Measurements from ENCODE around the gene C13orf46.
A peak's percentile ranks its signal among the peaks of the same experiment; 100 is the strongest.

The C13orf46 gene

DNA sequence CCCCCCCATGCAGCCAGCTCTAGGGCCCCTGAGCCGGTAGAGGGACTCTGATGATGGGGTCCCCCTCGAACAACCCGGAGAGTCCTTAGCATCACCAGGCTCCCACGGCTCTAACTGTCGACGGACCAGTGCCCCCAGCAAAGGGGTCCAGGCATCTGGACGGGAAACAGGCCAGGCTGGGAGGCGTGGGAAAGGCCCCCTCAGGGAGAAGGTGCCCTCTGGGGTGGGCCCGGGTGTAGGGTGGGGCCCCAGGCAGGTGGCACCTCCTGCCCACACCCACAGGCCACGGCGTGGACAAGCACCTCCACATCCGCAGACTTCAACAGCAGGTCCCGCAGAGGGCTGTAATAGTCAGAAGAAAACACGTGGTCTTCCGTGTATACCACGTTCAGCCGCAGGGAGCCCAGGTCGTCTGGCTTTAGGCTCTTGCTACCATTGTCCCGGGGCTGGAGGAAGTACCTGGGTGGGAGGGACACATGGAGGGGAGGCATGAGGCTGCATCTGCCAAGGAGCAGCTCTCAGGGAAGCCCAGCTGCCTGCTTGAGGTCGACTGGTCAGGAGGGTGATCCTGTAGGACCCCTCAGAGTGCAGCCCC, 44.7 kb upstream of the C13orf46 start:
- DNase-seq (ENCODE audit: low read depth): no peak
- no peak overlapping the region for H3K4me3 ChIP-seq (ENCODE audit: low read length)
- TF ChIP-seq, protein P1, sequence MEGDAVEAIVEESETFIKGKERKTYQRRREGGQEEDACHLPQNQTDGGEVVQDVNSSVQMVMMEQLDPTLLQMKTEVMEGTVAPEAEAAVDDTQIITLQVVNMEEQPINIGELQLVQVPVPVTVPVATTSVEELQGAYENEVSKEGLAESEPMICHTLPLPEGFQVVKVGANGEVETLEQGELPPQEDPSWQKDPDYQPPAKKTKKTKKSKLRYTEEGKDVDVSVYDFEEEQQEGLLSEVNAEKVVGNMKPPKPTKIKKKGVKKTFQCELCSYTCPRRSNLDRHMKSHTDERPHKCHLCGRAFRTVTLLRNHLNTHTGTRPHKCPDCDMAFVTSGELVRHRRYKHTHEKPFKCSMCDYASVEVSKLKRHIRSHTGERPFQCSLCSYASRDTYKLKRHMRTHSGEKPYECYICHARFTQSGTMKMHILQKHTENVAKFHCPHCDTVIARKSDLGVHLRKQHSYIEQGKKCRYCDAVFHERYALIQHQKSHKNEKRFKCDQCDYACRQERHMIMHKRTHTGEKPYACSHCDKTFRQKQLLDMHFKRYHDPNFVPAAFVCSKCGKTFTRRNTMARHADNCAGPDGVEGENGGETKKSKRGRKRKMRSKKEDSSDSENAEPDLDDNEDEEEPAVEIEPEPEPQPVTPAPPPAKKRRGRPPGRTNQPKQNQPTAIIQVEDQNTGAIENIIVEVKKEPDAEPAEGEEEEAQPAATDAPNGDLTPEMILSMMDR (IDR thresholded peaks at IDR 0.05; ENCODE audit: insufficient read depth, low read depth, low read length, missing control alignments): no peak

DNA sequence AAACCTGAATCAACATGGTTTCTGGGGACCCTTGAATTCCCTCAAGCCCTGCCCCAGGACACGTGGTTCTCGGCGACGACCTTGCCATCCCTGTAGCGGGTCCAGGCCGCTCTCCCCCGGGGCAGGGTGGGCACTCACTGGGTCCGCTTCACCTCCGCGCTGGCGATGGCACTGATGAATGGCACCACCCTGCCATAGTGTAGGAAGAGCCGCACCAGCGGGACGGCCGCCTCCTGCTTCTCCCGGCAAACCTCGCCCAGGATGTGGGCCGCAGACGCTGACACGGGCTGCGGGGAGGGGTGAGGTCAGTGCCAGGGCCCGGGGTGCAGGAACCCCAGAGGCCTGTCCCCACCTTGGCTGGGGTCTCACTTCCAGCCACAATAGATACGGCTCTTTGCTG, 44.1 kb upstream of the C13orf46 start:
- TF ChIP-seq, protein P1 (IDR thresholded peaks at IDR 0.05; ENCODE audit: insufficient read depth, low read depth, low read length, missing control alignments): no peak
- DNase-seq (ENCODE audit: low read depth): no peak

DNA sequence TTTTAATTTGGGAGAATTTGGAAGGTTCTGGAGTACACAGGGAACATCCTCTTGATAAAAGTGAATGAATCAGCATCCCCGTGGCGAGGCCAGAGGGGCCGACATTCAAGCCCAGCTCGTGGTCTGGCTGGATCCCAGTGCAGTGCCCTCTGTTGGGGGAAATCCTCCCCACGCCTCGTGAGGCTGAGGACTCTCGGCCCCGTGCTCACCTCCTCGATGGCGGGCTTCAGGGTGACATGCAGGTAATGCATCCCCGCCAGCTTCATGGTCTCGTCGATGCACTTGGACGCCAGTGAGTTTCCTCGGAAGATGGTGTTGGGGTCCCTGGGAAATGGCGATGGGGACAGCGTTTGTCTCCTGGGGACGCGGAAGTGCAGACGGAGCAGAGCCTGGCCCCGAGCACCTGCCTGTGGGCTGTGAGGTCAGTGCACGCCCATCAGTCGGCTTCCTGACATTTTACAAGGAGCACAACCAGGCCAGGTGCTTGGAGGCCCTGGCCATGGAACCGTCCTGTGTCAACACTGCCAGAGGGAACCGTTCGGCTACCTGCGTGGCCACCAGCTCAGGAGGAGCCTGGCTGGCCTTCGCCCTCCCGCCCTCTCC, 43.3 kb upstream of the C13orf46 start:
- TF ChIP-seq, protein P1 (IDR thresholded peaks at IDR 0.05; ENCODE audit: insufficient read depth, low read depth, low read length, missing control alignments): no peak
- DNase-seq (ENCODE audit: low read depth): no peak
- no peak overlapping the region for H3K4me3 ChIP-seq (ENCODE audit: low read length)

More for the DNA sequence above, 44.1 kb upstream of the C13orf46 start:
- no peak overlapping the region for H3K4me3 ChIP-seq (ENCODE audit: low read length)

DNA sequence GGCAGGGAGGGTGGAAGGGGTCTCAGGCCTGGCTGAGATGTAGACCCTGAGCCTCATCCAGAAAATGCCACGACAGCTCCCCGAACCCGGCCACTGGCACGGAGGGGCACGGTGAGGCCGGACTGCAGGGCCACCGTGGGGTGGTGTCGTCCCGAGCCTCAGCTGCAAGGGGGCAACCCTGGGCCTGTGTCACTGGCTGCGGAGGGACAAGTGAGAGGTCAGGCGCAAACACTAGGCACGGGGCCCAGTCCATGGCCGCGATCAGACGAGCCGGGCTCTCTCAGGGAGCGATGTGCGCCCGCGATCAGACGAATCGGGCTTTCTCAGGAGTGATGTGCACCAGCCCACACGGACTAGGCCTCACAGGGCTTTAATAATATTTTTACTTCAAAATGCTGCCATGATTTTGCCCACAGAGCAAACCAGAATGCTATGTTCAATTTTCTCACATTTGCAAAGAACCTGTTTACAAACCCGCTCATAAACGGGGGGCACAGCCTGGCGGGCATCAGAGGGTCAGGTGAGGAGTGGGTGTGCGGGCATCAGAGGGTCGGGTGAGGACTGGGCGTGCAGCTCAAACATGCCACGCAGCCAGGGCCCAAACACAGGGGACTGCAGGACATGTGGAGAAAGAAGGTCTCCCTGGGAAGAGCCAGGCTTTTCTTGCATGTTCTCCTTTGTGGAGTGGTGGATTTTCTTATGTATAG, 42.6 kb upstream of the C13orf46 start:
- no peak overlapping the region for H3K4me3 ChIP-seq (ENCODE audit: low read length)
- no peak for DNase-seq (ENCODE audit: low read depth)
- TF ChIP-seq, protein P1 (IDR thresholded peaks at IDR 0.05; ENCODE audit: insufficient read depth, low read depth, low read length, missing control alignments): no peak

DNA sequence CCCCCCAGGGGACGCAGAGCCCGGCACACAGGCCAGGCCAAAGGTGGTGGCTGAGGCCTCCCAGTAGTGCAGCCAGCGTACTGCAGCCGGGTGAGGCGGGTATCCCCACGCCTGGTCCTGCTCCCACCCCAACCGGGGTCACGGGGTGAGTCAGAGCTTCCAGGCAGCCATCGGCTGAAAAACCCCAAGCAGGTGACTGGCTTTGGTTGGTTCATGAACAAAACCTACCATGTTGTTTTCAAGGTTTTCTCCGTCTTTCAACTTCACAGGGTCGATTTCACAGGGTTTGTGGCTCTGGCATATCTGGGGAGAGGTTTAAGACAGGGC, 42.1 kb upstream of the C13orf46 start:
- TF ChIP-seq, protein P1 (IDR thresholded peaks at IDR 0.05; ENCODE audit: insufficient read depth, low read depth, low read length, missing control alignments): no peak
- DNase-seq (ENCODE audit: low read depth): no peak
- no peak overlapping the region for H3K4me3 ChIP-seq (ENCODE audit: low read length)

DNA sequence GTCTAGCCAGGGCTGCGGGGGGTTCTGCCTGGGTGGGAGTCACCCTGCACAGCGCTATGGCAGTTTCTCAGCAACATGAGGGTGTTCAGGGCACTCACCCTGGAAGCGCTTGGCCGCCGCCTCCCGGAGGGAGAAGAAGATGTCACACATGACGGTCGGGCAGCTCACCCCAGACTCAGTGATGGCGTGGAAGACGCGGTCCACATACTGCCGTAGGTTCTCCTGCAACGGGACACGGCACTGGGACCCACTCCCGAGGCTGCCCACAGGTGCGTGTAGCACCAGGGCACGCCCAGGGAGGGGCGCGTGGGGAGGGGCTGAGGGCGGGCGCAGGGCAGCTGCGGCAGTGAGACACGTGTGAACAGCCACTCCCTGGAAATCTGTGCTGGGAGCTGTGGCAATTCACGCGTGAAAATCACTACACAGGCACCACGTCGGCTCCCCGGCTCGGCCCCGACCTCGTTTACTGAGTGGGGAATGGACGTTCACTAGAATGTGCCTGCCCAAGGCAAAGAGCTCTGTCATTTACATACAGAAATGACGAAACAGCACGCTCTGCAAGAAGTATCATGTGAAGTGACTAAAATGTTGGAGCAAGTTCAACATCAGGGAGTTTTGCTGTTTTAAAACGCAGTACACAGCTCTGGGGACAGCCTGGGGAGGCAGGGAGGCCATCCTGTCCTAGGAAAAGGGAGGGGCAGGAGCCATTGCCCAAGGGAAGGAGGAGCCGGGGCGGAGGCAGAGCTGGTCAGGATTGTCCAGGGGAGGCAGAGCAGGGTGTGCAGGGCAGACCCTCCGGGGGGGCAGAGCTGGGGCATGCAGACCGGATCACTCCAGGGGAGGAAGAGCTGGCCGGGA, 41.5 kb upstream of the C13orf46 start:
- DNase-seq (ENCODE audit: low read depth): peak; percentile 85
- TF ChIP-seq, protein P1 (IDR thresholded peaks at IDR 0.05; ENCODE audit: insufficient read depth, low read depth, low read length, missing control alignments): no peak
- H3K4me3 ChIP-seq (ENCODE audit: low read length): no peak overlapping the region

All from epithelial cell of esophagus (primary cell).